Hematopoietic multipotent progenitor cell treated with erythropoietin and hydrocortisone succinate and interleukin-3 and kit ligand, for 4 days (in vitro differentiated cells): ENCODE data around the gene PTPRD.

Experiments
- DNase-seq: peaks from one replicate; pipeline ENCODE4 v3.0.0-alpha.2; 2015

Gene PTPRD

GRCh38 chr9:8701904-8702303, 1910.9 kb downstream of the PTPRD start:
- no peak for DNase-seq

DNA sequence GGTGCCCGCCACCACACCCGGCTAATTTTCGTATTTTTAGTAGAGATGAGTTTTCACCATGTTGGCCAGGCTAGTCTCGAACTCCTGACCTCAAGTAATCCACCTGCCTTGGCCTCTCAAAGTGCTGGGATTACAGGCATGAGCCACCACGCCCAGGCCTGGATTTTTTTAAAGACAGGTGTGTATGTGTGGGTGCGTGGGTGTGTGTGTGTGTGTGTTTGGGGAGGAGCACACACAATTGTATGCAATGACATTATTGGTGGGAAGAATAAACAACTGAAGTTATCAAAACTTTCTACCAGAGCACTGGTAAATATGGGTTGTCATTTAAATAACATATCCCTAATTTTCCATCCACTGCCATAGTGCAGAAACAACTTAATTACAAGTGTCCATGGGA, 1915.2 kb downstream of the PTPRD start:
- DNase-seq, result peak; percentile 13

- no peak for DNase-seq
These were observed 1916.3 kb downstream of the PTPRD start for GRCh38 chr9:8696516-8696915.

GRCh38 chr9:8694983-8695588, 1917.7 kb downstream of the PTPRD start:
- DNase-seq, result no peak

DNA sequence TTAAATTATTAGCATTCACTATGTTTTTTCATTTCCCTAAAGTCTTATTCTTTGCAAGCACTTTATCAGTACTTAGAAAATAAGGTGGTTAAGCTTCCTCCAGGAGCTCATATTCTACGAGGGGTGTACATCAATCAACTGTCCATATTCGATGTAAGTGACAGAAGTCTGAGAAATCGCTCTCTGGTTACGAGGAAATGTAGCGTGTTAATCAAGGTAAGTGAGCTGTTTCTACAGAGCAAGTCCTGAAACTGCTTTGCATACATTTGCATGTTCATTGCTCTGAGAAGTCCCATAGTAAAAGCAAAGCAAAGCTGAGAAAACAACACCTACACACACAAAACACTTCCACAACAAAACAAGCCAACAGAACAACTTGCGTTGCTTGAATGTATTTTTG, 1919.3 kb downstream of the PTPRD start:
- DNase-seq, result no peak

DNA sequence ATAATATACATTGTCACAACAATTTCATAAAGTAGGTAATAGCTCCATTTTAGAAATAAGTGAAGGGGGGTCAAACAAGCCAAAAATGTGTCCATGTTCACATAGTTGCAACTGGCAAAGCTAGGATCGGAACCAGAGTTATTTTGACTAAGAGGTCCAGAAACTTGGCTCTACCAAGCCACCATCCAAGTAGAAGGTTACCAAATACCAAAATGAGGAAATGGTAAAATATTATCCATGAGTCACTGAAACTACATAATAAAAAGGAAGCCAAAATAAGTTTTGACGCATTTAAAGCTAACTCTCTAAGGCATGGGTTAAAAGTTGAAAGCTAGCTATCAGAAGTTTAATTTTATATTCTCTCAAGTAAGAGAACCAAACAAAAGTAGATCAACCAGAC, 1926.3 kb downstream of the PTPRD start:
- DNase-seq, result peak; percentile 40

GRCh38 chr9:8685825-8686224, 1927.0 kb downstream of the PTPRD start:
- no peak for DNase-seq

GRCh38 chr9:8684978-8685708, 1927.7 kb downstream of the PTPRD start:
- DNase-seq, result peak; percentile 4

GRCh38 chr9:8683496-8683895, 1929.3 kb downstream of the PTPRD start:
- no peak for DNase-seq

DNA sequence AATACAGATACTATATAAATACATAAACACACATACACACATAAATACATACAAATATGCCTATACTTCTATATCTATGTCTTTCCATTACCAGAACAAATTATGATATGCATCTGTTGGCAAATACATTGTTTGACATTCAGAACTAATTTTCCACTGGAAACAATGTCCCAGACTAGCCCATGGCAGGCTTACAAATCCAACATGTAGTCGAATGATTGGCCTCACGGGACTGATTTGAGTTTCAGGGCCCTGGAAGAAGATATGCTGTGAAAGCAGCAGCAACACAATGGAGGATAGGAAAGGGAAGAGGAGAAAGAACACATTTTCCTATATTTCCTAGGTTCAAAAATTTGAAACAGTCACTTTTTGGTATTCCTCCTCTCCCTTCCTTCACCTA, 1932.1 kb downstream of the PTPRD start:
- no peak for DNase-seq

- no peak for DNase-seq
These were observed 1932.6 kb downstream of the PTPRD start for GRCh38 chr9:8680157-8680556.

DNA sequence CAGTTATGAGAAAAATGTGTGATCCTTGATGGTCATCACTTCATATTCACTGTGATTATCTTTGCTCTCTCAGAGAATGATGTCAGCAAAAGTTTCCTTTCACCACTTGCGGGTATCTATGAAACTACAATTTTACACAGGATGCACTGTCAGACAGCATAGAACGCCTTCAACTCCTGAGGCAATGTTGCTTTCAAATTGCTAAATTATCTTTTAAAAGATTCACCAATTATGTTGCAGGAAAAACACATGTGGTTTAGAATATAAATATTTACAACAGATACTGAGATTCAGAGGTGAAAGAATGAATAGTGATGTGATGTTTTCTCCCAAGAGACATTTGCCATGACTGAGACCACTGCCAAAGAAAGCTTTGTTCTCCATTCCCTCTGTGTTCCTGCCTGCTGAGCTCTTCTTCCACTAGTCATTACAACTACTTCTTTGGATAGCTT, 1933.4 kb downstream of the PTPRD start:
- no peak for DNase-seq

DNA sequence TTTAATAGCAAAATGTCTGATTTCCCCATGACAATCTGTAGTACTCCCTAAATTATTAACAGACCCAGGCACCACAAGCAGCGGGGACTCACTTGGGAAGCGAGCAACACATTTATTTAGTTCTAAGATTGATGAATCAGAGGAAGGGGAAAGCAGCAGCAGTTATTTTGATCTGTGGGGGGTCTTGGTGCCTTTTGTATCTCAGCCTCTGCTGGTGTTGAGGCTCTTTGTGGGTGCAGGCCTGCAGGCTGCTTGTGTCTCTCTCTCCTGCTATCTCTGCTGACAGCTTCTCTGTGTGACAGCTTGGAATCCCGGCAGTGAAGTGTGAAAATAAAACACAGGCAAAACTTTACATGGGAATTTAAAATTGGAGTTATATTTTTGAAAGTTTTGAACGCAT, 1935.1 kb downstream of the PTPRD start:
- no peak for DNase-seq

GRCh38 chr9:8674536-8674935, 1938.3 kb downstream of the PTPRD start:
- no peak for DNase-seq

- DNase-seq, result no peak
These were observed 1939.0 kb downstream of the PTPRD start for GRCh38 chr9:8673830-8674229.

GRCh38 chr9:8670751-8671150, 1942.1 kb downstream of the PTPRD start:
- DNase-seq, result no peak

DNA sequence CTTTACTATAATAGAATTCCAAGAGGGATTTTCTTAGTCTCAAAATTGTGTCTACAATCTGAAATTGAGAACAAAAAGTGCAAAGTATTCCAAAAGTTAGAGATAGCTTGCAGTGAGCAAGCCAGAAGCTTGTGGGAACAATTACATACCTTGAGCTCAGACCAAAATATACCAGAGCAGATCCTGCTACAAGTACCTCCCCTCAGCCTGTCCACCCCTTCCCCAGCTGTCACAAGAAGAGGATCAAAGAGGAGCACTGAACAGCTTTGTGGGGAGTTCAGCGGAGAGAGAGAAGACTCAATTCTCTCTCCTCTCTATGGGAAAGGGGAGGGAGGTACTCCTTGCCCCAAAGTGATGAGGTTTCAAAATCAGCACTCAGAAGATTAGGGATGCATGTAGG, 1944.1 kb downstream of the PTPRD start:
- no peak for DNase-seq

- no peak for DNase-seq
These were observed 1944.6 kb downstream of the PTPRD start for GRCh38 chr9:8668231-8668630.

DNA sequence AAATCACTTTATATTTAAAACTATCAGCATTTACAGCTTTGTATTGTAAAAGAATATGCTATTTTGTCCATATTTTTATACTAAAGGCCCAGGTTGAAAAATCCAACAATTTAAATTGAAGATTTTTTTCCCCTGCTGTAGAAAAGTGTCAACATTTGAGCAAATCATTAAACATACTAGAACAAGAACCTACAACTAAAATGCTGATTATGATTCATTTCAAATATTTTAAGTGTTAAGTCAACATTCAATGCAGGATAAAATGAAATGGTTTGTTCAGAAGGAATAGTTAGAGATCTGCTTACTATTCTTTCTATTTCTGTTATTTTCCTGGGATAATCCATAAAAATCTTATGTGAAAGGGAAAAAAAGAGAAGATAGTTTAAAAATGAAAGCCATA, 1946.7 kb downstream of the PTPRD start:
- no peak for DNase-seq

GRCh38 chr9:8660383-8660782, 1952.4 kb downstream of the PTPRD start:
- DNase-seq, result peak; percentile 92

DNA sequence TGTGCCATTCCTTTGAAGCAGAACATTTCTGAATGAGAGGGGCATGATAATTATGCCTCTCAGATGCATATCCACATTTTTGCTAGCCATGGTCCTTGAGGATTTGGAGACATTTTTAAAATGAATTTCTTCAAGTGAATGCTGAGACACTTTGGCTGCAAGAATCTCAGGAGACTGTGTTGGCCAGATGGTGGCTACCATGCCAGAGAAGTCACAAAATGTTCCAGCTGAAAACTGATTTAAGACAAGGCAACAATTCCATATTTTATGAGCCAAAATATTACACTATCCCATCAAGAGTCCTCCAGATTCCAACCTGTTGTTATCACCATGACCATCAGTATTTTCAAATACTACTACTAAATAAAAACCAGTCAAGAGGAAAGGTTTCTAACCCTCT, 1953.7 kb downstream of the PTPRD start:
- no peak for DNase-seq

GRCh38 chr9:8655071-8655470, 1957.7 kb downstream of the PTPRD start:
- peak; percentile 31 for DNase-seq

- DNase-seq, result peak; percentile 79
These were observed 1958.9 kb downstream of the PTPRD start for GRCh38 chr9:8653855-8654254.

DNA sequence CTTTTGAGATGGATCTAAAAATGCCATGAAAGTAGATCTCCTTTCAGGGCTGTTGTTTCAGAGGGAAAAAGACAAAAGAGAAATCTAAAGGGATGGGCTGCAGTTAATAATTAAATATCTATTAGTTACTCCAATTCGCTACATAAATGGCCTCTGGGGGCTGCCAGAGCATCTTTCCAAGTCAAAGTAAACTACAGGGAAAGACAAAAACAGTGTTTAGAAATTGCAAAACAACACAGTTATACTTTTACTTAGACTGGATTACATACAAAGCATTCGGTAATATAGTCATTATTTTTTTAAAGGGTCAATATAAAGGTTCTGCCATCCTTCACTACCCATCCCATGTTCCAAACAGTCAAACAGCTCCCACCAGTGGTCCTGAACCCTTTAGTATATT, 1959.7 kb downstream of the PTPRD start:
- no peak for DNase-seq

DNA sequence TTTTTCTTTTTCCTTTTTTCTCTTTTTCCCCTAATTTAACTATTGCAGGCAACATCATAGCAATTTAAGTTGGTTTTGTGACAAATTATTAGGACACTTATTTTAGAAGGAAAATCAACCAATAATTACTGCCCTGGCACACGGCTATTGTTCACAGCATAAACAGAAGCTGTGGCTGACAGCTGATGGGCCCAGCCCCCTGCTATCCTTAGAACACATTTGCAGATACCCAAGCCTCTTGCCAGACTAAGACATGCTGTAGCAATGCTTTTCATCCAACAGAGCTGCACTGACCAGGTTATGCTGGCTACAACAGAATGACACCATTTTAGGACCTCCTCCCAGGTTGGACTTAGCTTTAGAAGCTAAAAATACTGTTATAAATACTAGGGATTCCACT, 1960.5 kb downstream of the PTPRD start:
- peak; percentile 11 for DNase-seq
